ENCODE measurements around the gene NUP85. TPM values are rescaled to one million over a fixed set of nuclear protein-coding genes. Genes with fewer than 3 reads are reported as not detected.

NUP85 gene
- total and polyA plus RNA-seq, 4 donors = 15.2 to 36.3 (median 29.5) TPM

DNA sequence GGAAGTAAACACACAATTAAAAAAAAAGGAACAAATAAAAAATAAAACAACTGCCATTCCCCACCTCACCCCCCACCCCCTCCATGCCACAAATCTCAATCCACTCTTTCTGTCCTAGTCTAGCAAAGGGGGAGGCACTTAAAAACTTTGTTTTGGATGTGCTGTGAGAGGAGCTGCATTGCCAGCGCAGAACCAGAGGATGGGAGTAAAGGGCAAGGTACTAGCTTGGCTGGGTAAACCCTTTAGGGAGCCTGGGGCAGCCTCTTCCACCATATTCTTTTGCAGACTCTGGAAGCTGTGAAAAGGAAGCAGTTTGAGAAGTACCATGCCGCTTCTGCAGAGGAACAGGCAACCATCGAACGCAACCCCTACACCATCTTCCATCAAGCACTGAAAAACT, 57.6 kb downstream of the NUP85 start (continued):
- TF ChIP-seq RAD21 (IDR thresholded peaks at IDR 0.05) = no peak

DNA sequence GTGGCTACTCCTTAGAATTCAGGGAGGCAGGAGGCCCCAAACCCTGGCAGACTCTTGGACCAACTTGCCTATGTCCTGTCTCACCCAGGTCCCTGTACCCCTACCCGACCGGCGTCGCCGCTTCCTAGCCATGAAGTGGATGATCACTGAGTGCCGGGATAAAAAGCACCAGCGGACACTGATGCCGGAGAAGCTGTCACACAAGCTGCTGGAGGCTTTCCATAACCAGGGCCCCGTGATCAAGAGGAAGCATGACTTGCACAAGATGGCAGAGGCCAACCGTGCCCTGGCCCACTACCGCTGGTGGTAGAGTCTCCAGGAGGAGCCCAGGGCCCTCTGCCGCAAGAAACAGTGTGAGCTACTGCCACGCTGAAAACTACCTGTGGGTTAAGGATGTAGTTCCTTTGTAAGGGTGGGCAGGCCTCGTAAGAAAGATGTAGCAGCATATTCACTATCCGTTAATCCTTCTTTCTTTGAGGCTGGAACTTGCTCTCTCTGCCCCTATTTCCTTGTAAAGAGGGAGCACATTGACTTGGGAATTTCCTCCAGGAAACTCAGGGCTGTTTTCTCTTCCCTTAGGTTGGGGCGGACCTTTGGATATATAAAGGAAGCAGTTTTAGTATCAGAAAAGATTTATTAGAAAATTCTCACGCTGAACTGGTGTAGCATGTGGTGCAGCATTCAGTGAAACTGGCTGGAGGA, 60.3 kb downstream of the NUP85 start:
- TF ChIP-seq YY1 (IDR thresholded peaks at IDR 0.05) = no peak
- no peak for TF ChIP-seq NR2F2 (IDR thresholded peaks at IDR 0.05)
- no peak for TF ChIP-seq HNF4A (conservative IDR thresholded peaks at IDR 0.05)
- TF ChIP-seq, protein P1, sequence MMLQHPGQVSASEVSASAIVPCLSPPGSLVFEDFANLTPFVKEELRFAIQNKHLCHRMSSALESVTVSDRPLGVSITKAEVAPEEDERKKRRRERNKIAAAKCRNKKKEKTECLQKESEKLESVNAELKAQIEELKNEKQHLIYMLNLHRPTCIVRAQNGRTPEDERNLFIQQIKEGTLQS (IDR thresholded peaks at IDR 0.05) = no peak
- TF ChIP-seq, protein P2, sequence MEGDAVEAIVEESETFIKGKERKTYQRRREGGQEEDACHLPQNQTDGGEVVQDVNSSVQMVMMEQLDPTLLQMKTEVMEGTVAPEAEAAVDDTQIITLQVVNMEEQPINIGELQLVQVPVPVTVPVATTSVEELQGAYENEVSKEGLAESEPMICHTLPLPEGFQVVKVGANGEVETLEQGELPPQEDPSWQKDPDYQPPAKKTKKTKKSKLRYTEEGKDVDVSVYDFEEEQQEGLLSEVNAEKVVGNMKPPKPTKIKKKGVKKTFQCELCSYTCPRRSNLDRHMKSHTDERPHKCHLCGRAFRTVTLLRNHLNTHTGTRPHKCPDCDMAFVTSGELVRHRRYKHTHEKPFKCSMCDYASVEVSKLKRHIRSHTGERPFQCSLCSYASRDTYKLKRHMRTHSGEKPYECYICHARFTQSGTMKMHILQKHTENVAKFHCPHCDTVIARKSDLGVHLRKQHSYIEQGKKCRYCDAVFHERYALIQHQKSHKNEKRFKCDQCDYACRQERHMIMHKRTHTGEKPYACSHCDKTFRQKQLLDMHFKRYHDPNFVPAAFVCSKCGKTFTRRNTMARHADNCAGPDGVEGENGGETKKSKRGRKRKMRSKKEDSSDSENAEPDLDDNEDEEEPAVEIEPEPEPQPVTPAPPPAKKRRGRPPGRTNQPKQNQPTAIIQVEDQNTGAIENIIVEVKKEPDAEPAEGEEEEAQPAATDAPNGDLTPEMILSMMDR (IDR thresholded peaks at IDR 0.05; ENCODE audit: low read depth, low read length, missing input control) = no peak
- no peak for TF ChIP-seq FOXA1 (IDR thresholded peaks at IDR 0.05)
- TF ChIP-seq, protein P3, sequence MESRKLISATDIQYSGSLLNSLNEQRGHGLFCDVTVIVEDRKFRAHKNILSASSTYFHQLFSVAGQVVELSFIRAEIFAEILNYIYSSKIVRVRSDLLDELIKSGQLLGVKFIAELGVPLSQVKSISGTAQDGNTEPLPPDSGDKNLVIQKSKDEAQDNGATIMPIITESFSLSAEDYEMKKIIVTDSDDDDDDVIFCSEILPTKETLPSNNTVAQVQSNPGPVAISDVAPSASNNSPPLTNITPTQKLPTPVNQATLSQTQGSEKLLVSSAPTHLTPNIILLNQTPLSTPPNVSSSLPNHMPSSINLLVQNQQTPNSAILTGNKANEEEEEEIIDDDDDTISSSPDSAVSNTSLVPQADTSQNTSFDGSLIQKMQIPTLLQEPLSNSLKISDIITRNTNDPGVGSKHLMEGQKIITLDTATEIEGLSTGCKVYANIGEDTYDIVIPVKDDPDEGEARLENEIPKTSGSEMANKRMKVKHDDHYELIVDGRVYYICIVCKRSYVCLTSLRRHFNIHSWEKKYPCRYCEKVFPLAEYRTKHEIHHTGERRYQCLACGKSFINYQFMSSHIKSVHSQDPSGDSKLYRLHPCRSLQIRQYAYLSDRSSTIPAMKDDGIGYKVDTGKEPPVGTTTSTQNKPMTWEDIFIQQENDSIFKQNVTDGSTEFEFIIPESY (IDR thresholded peaks at IDR 0.05) = no peak
- no peak for TF ChIP-seq RAD21 (IDR thresholded peaks at IDR 0.05)
- TF ChIP-seq TAF1 (conservative IDR thresholded peaks at IDR 0.05) = no peak
- TF ChIP-seq, protein P4, sequence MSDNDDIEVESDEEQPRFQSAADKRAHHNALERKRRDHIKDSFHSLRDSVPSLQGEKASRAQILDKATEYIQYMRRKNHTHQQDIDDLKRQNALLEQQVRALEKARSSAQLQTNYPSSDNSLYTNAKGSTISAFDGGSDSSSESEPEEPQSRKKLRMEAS (IDR thresholded peaks at IDR 0.05) = no peak
- TF ChIP-seq RXRA (IDR thresholded peaks at IDR 0.05) = no peak
- TF ChIP-seq SP1 (IDR thresholded peaks at IDR 0.05) = no peak
- no peak for TF ChIP-seq FOXA2 (IDR thresholded peaks at IDR 0.05)
- peaks cover 2 to 37% (median 18%) of the 10 kb centered on the region in 4 donors for H3K4me1 ChIP-seq (ENCODE audit: control insufficient read depth in 4 of 4, insufficient read depth in 4 of 4, low read length in 3 of 4)
- no peak overlapping the region for H3K9ac ChIP-seq (ENCODE audit: low read depth in 1 of 2, low read length in 2 of 2)
- no peak overlapping the region for H3K27ac ChIP-seq (ENCODE audit: low read depth in 1 of 2, low read length in 2 of 2)
- H3K36me3 ChIP-seq (ENCODE audit: control insufficient read depth in 4 of 4, insufficient read depth in 3 of 4, low read depth in 1 of 4, low read length in 3 of 4) = peaks cover 5 to 23% (median 19%) of the 10 kb centered on the region in 4 donors
- no peaks in the 10 kb centered on the region for H3K9me3 ChIP-seq (ENCODE audit: control insufficient read depth in 4 of 4, low read length in 3 of 4)
- no peak overlapping the region for H3K4me3 ChIP-seq (ENCODE audit: low read depth in 1 of 3, low read length in 3 of 3)
- no peaks in the 10 kb centered on the region for H3K27me3 ChIP-seq (ENCODE audit: control insufficient read depth in 4 of 4, insufficient read depth in 4 of 4, low read length in 3 of 4)
- DNase-seq (ENCODE audit: low spot score) = no peak
- WGBS = 90% methylated on average over 17 of the region's 17 CpGs

DNA sequence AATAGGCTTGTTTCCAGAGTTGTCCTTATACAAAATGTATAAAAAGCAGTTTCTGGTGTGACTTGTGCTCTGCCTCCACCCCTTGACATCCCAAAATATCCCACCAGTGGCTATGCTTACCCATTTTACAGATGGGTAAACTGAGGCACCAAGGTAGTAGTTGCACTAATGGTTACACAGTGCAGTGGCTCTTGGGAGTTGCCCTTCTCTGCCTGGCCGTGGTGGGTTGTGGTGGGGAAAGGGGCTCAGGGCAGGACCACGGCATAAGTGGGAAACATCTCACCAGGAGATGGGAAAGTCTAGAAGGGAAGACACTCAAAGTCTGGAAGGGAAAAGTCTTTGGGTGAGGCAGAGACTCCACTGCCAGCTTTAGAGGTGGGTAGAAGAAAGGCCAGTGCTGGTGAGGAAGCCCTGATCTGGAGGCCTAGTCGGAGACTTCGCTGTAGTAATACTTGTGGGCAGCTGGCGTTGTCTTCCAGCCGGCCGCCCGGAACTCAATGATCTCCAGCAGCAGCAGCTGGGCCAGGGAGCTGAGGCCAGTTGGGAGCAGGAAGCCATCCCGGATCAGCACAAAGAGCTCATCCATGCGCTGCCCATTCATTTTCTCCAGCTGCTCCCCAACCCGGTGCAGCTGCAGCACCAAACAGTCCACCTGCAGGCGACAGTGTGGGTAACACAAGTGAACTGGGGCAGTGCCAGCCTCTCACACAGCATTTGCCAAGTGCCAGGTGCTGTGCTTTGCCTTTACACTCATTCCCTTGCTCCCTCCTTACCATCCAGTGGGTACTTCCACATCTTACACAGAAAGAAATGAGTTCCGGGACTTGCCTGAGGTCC, 61.1 kb downstream of the NUP85 start:
- peaks cover 2 to 37% (median 19%) of the 10 kb centered on the region in 4 donors for H3K4me1 ChIP-seq (ENCODE audit: control insufficient read depth in 4 of 4, insufficient read depth in 4 of 4, low read length in 3 of 4)
- TF ChIP-seq, protein P3 (IDR thresholded peaks at IDR 0.05) = no peak
- no peak for TF ChIP-seq EGR1 (IDR thresholded peaks at IDR 0.05; ENCODE audit: low read depth in 2 of 2)
- TF ChIP-seq TAF1 (conservative IDR thresholded peaks at IDR 0.05) = no peak
- no peak for TF ChIP-seq HNF4G (IDR thresholded peaks at IDR 0.05)
- no peak for TF ChIP-seq GABPA (IDR thresholded peaks at IDR 0.05 in 1 of 2, conservative IDR thresholded peaks at IDR 0.05 in 1 of 2)
- TF ChIP-seq RAD21 (IDR thresholded peaks at IDR 0.05) = no peak
- TF ChIP-seq SP1 (IDR thresholded peaks at IDR 0.05) = no peak
- no peak for TF ChIP-seq RXRA (IDR thresholded peaks at IDR 0.05)
- no peak for TF ChIP-seq NR2F2 (IDR thresholded peaks at IDR 0.05)
- no peak for TF ChIP-seq FOXA2 (IDR thresholded peaks at IDR 0.05)
- no peak for TF ChIP-seq FOXA1 (IDR thresholded peaks at IDR 0.05)
- TF ChIP-seq, protein P4 (IDR thresholded peaks at IDR 0.05) = no peak
- H3K36me3 ChIP-seq (ENCODE audit: control insufficient read depth in 4 of 4, insufficient read depth in 3 of 4, low read depth in 1 of 4, low read length in 3 of 4) = peaks cover 5 to 23% (median 19%) of the 10 kb centered on the region in 4 donors
- no peaks in the 10 kb centered on the region for H3K9me3 ChIP-seq (ENCODE audit: control insufficient read depth in 4 of 4, low read length in 3 of 4)
- no peak overlapping the region for H3K27ac ChIP-seq (ENCODE audit: low read depth in 1 of 2, low read length in 2 of 2)
- H3K4me3 ChIP-seq (ENCODE audit: low read depth in 1 of 3, low read length in 3 of 3) = no peak overlapping the region
- 95% methylated on average over 13 of the region's 13 CpGs for WGBS
- no peak overlapping the region for H3K9ac ChIP-seq (ENCODE audit: low read depth in 1 of 2, low read length in 2 of 2)
- DNase-seq (ENCODE audit: low spot score) = no peak
- H3K27me3 ChIP-seq (ENCODE audit: control insufficient read depth in 4 of 4, insufficient read depth in 4 of 4, low read length in 3 of 4) = no peaks in the 10 kb centered on the region

All from liver (tissue), 9 donors.